HG03095 (cell line): ENCODE measurements around the gene TPK1.

Experiments
- ATAC-seq: cut with Tn5 transposase; IDR thresholded peaks from one replicate; pipeline ENCODE4 v1.9.1; 2021; ENCODE audit warnings: moderate library complexity; ENCODE audit not compliant: unreplicated experiment

Gene TPK1

DNA sequence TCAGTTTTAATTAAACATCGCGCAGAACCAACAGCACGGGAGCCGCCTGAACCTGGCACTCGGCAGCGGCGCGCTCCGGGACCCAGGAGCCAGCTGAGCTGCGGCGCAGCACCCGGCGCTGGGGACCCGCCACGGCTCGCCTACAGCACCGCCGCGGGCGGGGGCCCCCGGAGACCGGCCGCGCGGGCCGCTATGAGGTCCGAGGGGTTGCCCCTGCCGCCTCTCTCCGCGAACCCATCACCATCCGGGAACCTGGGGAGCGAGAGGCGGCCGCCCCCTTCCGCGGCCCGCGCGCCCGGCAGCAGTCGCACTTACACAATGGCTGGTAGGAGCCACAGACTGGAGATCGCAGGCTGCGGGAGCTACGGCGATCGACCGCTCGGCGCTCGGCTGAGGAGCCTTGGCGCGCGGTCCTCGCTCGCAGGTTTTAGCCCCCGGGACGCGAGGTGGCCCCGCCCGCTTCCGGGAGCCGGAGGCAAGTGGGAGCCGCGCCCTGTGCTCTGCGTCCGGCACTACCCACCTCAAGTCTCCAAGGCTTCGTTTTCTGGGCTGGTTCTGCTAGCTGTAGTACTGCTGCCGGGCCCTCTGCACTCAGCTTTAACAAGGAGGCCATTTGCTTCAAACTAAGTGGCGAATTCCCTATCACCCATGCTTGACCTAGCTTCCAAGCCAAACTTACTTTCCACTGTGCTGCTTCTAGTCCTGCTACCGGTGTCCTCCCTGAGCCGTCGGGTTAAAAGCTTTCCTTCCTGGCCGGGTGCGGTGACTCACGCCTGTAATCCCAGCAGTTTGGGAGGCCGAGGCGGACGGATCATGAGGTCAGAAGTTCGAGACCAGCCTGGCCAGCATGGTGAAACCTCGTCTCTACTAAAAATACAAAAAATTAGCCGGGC lies at the start of gene TPK1:
Gene TPK1 (minus strand): TSS at position 402 of the 893 bp plus-strand sequence. CDS start 451 bp downstream, outside the sequence.
- ATAC-seq: peak; percentile 92

DNA sequence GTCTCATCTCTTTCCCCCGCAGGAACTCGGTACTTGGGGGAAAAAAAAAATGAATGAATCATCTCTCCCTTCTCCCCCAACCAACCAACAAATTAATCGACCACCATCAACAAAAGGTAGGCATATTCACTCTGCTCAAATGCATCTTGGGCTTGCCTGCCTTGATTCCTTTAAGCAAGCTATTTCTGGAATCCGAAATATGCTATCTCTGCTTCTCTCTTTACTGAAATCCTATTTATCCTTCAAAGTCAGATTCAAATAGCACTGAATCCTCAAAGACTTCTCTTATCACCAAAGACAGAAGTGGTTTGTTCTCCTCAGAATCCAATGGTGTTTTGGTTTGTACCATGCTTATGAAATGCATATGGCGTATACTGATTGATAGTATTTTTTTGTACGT lies 49.6 kb upstream of the TPK1 start:
- no peak for ATAC-seq

DNA sequence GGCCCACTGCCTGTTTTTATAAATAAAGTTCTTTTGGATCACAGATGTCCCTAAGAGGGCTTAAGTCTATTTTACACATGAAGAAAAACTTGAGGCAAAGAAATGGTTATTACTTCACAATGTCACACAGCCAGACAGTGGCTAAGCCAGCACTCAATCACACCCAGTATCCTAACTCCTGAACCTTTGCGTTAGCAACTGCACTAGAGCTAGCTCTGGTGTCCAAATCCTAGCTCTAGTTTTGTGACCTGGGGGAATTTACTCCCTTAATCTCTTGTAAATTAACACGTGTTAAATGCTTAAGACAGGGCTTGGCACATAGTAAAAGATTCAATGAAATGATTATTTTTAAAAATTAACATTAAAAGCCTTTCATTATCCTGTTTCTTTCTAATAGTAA lies 49.0 kb upstream of the TPK1 start:
- no peak for ATAC-seq

DNA sequence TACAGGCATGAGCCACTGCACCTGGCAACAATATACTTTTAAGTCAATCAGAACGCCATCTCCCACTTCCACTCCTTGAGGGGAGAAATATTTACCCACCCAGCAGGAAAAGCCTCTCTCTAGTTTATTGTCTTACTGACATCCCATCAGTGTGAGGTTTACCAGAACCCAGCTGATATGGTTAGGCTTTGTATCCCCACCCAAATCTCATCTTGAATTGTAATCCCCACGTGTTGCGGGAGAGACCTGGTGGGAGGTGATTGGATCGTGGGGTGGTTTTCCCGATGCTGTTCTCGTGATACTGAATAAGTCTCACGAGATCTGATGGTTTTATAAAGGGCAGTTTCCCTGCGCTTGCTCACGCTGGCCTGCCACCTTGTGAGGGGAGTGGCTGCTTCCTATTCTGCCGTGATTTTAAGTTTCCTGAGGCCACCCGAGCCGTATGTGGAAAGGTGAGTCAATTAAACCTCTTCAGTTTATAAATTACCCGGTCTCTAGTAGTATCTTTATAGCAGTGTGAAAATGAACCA lies 37.5 kb upstream of the TPK1 start:
- ATAC-seq: no peak

DNA sequence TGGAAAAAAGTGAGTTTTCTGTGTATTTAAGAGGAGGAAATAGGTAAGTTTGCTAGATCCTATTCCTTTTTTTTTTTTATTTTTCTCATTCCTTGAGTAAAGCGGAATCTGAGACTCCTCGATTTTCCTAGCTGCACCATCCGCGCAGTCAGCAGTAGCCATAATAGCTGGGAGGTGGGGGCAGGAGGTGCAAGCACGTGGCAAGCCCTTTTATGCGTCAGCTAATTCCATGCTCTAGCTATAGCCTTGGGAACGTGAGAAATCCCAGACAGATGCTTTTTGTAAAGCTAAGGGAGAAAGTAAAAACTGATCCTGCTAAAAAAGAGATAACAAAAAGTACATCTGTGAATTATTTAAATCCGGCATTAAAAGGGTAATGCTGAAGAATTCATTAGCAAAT lies 33.2 kb upstream of the TPK1 start:
- ATAC-seq: no peak

DNA sequence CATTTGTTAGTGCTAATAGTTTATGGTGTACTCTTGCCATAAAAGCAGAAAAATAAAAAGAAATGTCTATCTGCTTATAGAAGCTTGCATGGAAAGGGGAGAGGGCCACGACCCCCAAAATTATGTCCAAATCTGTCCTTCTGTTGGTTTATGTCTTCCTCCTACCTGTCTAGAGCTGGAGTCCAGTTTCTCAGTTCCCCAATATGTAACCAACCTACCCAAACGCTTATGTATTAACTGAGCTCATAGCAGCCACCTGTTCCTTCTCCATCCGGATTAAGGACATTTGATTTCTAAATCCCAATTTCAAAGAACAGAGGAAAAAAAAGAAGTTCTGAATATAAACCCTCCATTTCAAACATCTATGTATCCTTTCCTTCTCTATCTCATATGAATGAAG lies 30.3 kb upstream of the TPK1 start:
- ATAC-seq: peak; percentile 62

DNA sequence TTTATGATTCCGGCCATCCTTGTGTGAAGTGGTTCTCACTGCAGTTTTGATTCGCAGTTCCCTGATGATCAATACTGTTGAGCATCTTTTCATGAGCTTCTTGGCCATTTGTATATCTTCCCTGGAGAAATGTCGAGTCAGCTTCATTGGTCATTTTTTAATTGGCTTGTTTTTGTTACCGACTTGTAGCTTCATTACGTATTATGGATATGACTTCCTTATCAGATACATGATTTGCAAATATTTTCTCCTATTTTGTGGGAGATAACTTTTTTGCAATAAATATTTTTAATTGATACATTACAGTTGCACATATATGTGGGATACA lies 27.4 kb upstream of the TPK1 start:
- no peak for ATAC-seq

DNA sequence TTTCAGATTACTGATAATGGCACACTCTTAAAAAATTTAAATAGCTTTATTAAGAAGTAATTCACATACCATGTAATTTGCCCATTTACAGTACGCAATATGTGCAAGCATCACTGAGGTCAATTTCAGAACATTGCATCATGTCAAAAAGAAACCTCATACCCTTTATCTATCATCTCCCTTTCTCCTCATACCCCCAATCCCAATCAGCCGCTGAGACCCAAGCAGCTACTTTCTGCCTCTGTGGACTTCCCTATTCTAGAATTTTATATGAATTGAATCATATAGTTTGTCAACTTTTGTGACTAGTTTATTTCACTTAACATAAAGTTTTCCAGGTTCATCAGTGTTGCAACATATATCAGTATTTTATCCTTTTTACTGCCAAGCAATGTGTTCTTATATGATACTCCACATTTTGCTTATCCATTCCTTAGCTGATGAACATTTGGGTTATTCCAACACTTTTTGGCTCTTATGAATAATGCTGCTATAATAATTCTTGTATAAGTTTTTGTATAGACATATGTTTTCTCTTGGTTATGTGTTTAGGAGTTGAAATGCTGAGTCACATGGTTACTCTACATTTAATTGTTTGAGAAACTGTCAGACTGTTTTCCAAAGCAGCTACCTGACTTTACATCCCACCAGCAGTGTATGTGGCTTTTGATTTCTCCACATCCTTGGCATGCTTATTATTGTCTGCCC lies 26.9 kb upstream of the TPK1 start:
- no peak for ATAC-seq

DNA sequence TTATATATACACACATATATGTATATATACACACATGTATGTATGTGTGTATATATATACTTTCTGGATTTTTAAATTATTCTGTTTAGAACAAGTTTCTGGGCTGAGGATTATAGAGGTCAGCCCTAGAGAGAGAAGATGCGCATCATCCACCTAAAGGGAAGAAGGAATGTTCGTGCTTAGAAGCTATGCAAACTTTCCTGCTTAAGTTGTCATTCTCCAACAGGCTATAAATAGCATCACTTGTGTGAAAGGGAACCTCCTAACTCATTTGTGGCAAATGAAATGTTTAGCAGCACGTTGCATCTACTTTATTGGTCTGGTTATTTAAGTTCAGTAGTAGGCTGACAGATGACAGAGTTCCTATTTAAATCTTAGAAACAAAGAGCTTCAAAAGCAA lies 23.9 kb upstream of the TPK1 start:
- ATAC-seq: no peak

DNA sequence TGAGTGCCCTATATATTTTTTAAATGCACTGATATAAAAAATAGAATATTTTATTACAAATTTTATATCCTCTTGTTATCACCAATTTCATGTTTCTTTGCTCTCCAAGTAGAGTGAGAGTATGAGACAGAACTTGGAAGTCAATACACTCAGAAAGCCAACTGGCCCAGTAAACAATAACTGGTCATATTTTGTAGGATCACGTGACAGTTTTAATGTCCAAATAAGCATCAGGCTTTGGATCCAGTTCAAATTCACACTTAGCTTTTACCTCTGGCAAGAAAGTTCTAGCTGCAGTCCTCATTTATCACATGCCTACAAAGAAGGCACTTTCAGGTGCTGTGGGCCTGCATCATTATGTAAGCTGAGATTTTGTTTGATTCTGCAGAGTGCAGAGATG lies 21.6 kb upstream of the TPK1 start:
- ATAC-seq: no peak

DNA sequence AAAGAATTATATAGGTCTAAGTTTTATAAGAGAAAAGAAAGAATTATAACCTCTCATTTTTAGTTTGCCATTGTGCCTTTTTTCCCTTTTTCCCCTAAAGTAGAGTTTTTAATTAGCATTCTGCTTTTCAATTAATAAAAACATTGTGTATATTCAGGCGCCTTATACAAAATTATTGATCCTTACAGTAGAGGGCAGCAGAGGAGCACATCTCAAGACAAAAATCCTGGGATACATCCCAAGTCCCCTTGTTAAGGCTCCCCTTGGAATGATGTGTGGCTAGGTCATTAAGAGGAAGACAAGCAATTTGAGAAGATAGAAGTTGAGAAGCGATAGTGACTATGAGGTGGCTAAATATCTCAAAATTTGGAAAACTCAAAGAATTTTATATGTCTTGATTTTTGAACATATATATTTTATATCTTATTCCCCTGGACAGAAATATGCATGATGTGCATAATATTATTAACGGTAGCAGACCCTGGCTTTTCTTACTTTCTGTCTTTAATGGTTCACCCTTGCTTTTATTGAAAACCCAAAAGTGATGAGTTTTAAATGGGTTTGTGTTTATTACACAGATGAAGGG lies 19.1 kb upstream of the TPK1 start:
- no peak for ATAC-seq

DNA sequence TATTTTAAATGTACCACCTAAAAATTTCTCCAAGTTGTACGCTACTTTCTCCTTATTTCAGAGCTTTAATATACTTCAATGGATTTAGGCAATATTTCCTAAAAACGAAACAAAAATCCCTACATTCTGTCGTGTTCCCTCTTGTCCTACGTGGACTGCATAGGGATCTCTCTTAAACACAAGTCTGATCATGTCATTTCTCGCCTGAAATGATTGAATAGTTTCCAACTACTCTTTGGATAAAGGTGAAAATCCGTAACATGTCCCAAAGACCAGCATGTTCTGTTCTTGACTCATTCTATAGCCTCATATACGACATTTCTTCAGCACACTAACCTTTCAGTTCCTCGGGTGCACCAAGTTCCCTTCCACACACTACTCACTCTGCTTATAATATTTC lies 17.7 kb upstream of the TPK1 start:
- ATAC-seq: no peak

DNA sequence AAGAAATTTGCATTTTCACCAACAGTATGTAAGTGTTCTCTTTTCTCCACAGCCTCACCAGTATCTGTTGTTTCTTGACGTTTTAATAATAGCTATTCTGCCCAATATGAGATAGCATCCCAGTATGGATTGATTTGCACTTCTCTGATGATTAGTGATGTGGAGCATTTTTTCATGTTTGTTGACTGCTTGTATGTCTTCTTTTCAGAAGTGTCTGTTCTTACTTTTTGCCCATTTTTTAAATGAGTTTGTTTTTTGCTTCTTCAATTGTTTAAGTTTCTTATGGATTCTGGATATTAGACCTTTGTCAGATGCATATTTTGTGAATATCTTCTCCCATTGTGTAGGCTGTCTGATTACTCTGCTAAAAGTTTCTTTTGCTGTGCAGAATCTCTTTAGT lies 12.2 kb upstream of the TPK1 start:
- ATAC-seq: no peak

DNA sequence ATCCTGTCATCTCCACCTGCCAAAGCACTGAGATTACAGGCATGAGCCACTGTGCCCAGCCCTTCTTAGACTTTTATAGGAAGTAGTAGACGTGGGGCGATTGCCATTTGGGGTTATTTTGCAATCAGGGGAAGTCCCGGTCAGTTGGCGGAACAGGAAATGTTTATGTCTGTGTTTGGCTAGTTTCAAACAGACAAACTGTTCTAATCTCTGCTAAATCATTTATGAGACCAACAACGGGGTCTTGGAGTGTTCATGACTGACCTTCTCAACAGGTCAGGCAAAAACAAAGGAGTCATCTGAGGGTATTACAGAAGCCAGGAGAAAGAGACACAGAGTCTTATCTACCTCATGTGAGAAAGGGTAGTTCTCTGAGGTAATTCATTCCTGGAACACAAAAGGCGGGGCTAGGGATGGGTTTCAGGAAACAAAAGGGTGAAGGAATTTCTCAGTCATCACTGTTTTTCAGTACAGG lies 6.6 kb upstream of the TPK1 start:
- ATAC-seq: peak; percentile 93

DNA sequence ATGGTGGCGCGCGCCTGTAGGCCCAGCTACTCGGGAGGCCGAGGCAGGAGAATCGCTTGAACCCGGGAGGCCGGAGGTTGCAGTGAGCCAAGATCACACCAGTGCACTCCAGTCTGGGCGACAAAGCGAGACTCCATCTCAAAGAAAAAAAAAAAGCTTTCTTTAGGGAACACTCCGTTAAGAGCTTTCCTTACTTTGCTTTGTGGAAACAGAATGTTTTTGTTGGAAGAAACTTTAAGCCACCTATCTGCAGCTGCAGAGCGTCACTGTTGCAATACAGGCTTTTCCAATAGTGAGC lies 641 bp upstream of the TPK1 start:
- ATAC-seq: no peak

DNA sequence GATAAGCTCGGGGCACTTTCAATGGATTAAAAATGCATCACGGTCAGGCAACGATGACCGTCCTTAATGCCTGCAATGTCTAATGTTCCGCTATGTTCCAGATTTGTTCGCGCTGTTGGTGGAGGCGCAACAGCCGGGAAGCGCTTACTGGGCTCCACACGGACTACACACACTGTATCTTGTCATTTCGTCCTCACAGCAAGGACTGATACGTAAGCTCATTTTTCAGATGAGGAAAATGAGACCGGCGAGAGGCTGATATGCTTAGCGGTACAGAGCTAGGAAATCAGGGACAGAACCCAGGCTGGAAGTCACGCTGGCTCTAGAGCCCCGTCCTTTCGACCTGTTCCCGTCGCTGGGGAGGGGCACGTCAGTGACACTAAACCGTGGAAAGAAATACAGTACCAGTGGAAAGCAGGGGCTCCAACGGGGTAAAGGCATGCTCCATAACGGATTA lies 670 bp downstream of the TPK1 start:
- ATAC-seq: peak; percentile 29

DNA sequence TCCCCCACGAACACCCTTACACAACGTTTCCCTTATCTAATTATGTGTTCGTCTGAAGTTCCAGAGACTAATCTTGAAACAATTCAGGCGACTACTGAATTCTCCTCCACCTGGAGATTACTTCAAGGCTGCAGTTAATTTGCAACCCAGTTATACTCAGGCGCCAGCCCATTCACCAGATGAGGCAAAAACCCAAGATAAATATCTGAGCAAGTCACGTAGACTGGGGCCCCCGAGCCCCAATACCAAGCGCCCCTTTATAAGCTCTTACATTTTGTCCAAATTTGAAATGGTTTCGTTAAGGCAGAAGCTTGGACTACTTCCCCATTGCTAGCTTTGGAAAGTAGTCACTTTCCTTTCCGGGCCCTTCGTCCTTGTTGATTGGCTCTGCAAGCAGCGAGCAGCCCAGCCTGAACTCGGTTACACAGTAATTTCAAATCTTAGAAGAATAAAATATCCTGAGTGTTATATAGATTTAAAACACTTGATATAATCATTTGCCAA lies 1.2 kb downstream of the TPK1 start:
- ATAC-seq: peak; percentile 30

DNA sequence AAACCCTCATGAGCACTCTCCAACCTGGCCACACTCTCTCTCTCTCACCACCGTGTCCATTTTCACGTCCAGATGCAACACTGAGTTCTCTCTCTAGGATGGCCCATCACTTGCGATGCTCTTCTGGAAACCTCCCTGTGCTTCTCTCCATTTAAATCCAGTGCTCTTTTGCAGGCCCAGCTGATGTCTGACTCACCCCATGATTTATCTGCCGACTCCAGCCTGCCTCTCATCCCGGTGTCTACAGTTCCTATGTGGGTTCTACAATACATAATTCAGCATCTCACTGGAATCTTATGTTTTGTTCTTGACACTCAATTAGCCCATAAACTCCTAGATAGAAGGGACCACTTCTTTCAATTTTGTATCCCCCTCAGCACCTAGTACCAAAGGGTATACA lies 5.0 kb downstream of the TPK1 start:
- no peak for ATAC-seq

DNA sequence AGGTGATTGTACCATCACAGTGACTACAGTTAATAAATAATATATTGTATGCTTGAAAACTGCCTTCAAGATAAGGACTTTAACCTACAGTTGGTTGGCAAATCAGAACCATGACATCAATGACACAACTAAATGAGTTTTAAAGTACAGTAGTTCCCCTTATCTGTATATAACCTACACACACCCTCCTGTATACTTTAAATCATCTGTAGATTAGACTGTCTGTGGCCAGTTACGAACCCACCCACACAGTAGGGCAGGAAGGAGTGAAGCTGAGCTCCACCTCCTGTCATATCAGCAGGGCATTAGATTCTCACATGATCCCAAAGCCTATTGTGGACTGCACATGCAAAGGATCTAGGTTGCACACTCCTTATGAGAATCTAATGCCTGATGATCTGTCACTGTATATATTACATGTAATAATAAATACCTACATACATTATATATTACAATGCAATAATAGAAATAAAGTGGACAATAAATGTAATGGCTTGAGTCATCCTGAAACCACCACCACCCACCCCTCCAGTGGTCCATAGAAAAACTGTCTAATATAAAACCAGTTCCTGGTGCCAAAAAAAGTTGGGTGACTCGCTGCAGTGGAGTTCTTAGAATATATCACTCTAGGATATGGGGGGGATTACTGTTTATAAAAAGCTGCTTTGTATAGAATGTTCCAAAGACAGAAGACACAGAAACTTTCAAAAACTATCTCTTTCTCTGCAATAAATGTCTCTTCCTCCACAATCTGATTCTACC lies 5.6 kb downstream of the TPK1 start:
- ATAC-seq: no peak

DNA sequence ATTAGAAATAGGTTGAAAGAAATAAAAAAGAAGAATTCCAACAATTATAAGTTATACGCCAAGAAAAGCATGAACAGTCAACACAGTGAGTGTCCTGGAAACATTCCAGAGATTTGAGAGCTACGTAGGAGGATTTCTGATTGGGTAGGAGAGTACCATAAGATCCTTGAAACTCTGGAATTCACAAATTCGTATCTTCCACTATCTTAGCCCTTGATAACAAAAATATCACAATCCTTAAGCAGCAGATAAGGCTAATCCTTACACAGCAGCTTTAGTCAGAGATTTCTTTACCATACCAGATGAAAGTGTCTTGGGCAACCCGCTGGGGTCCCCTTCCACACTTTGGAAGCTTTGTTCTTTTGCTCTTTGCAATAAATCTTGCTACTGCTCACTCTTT lies 8.2 kb downstream of the TPK1 start:
- ATAC-seq: no peak

DNA sequence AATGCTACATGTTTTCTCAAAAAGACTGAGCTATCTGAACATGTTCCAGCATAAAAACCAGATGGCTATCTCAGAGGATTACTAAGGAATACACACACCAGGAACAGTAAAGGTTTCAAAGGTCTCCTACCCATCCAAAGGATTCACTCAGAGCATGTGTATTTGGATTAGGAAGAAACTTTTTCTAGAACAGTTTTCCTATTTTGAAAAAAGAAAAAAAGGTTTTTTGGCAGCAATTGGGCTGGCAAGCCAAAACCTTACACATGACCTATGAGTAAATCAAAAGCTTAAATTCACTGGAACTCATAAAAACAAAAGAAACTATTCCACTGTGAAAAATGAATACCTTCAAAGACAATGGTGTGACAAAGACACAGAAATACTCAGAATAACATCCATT lies 9.6 kb downstream of the TPK1 start:
- no peak for ATAC-seq
